Measurements from ENCODE around the gene MBD2. TPM values are rescaled to one million over a fixed set of nuclear protein-coding genes. Genes with fewer than 3 reads are reported as not detected.
A peak's percentile ranks its signal among the peaks of the same experiment; 100 is the strongest.

MBD2 gene
- total and polyA plus RNA-seq, 4 donors, result 9.2 to 16.2 (median 11.4) TPM

DNA sequence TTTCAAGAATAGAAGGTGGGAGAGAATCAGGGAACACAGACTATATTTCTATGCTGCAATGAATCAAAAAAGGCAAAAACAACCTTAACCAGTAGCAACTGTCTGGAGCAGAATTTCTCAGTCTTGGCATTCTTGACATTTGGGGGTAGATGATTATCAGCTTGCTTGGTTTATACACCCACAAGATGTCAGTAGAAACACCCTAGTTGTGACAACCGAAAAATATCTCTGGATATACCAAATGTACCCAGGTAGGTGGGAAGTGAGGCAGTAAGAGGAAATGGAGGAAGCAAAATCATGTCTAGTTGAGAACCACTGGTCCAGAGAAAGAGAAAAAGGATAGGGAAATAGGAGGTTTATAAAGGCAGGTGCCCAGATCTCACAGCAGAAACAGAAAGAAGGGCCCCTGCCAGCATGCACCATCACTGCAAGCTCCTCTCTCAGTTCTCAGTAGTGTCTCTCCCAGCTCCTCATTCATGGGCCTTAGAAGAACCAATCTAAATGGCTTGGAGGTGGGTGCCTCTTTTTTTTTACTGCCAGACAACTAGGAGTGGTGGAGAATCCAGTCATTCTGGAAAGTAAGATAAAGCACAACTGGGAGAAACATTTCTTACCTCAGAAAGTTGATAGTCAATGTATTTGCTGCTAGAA, 50.4 kb downstream of the MBD2 start:
- TF ChIP-seq EGR1 (IDR thresholded peaks at IDR 0.05; ENCODE audit: low read depth in 2 of 2) (no peak), GABPA (IDR thresholded peaks at IDR 0.05 in 1 of 2, conservative IDR thresholded peaks at IDR 0.05 in 1 of 2) (no peak), JUND (IDR thresholded peaks at IDR 0.05) (no peak), MAX (IDR thresholded peaks at IDR 0.05) (no peak)
- H3K4me3 ChIP-seq (ENCODE audit: low read depth in 1 of 3, low read length in 3 of 3), result no peak overlapping the region
- H3K4me1 ChIP-seq (ENCODE audit: control insufficient read depth in 4 of 4, insufficient read depth in 4 of 4, low read length in 3 of 4), result peaks cover 0 to 4% (median 3%) of the 10 kb centered on the region in 4 donors
- H3K36me3 ChIP-seq (ENCODE audit: control insufficient read depth in 4 of 4, insufficient read depth in 3 of 4, low read depth in 1 of 4, low read length in 3 of 4), result no peaks in the 10 kb centered on the region
- H3K27me3 ChIP-seq (ENCODE audit: control insufficient read depth in 4 of 4, insufficient read depth in 4 of 4, low read length in 3 of 4), result no peaks in the 10 kb centered on the region
- DNase-seq (ENCODE audit: low spot score), result no peak
- 83% methylated on average over 1 of the region's 1 CpG for WGBS
- peak overlapping the region in 1 of 2 donors; percentile 35 for H3K9ac ChIP-seq (ENCODE audit: low read depth in 1 of 2, low read length in 2 of 2)
- H3K27ac ChIP-seq (ENCODE audit: low read depth in 1 of 2, low read length in 2 of 2), result no peak overlapping the region
- H3K9me3 ChIP-seq (ENCODE audit: control insufficient read depth in 4 of 4, low read length in 3 of 4), result no peaks in the 10 kb centered on the region

DNA sequence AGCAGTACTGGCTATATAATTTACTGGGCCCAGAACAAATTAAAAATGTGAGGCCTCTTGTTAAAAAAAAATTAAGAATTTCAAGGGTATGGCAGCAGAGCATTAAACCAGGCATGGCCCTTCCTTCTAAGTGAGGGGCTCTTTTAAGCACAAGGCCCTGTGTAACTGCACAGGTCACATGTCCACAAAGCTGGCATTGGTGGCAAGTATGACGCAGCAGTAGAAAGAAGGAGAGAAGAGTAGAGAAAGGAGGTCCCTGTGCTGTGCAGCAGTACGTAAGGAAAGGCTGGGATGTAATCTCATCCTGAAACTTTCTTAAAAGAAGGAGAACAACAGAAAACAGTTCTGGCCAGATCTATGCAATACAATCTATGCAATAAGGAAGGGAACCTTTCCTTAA, 51.2 kb downstream of the MBD2 start:
- H3K27ac ChIP-seq (ENCODE audit: low read depth in 1 of 2, low read length in 2 of 2), result no peak overlapping the region
- H3K36me3 ChIP-seq (ENCODE audit: control insufficient read depth in 4 of 4, insufficient read depth in 3 of 4, low read depth in 1 of 4, low read length in 3 of 4), result no peaks in the 10 kb centered on the region
- peaks cover 0 to 4% (median 2%) of the 10 kb centered on the region in 4 donors for H3K4me1 ChIP-seq (ENCODE audit: control insufficient read depth in 4 of 4, insufficient read depth in 4 of 4, low read length in 3 of 4)
- H3K4me3 ChIP-seq (ENCODE audit: low read depth in 1 of 3, low read length in 3 of 3), result no peak overlapping the region
- no peaks in the 10 kb centered on the region for H3K9me3 ChIP-seq (ENCODE audit: control insufficient read depth in 4 of 4, low read length in 3 of 4)
- no peak for DNase-seq (ENCODE audit: low spot score)
- 95% methylated on average over 2 of the region's 2 CpGs for WGBS
- TF ChIP-seq TAF1 (conservative IDR thresholded peaks at IDR 0.05) (no peak), HNF4G (IDR thresholded peaks at IDR 0.05) (no peak), RAD21 (IDR thresholded peaks at IDR 0.05) (no peak), GABPA (IDR thresholded peaks at IDR 0.05 in 1 of 2, conservative IDR thresholded peaks at IDR 0.05 in 1 of 2) (no peak), JUND (IDR thresholded peaks at IDR 0.05) (no peak), FOXA2 (IDR thresholded peaks at IDR 0.05) (no peak), HNF4A (conservative IDR thresholded peaks at IDR 0.05) (no peak), FOXA1 (IDR thresholded peaks at IDR 0.05) (no peak), YY1 (IDR thresholded peaks at IDR 0.05) (no peak), EGR1 (IDR thresholded peaks at IDR 0.05; ENCODE audit: low read depth in 2 of 2) (no peak), NR2F2 (IDR thresholded peaks at IDR 0.05) (no peak)
- TF ChIP-seq, protein P1, sequence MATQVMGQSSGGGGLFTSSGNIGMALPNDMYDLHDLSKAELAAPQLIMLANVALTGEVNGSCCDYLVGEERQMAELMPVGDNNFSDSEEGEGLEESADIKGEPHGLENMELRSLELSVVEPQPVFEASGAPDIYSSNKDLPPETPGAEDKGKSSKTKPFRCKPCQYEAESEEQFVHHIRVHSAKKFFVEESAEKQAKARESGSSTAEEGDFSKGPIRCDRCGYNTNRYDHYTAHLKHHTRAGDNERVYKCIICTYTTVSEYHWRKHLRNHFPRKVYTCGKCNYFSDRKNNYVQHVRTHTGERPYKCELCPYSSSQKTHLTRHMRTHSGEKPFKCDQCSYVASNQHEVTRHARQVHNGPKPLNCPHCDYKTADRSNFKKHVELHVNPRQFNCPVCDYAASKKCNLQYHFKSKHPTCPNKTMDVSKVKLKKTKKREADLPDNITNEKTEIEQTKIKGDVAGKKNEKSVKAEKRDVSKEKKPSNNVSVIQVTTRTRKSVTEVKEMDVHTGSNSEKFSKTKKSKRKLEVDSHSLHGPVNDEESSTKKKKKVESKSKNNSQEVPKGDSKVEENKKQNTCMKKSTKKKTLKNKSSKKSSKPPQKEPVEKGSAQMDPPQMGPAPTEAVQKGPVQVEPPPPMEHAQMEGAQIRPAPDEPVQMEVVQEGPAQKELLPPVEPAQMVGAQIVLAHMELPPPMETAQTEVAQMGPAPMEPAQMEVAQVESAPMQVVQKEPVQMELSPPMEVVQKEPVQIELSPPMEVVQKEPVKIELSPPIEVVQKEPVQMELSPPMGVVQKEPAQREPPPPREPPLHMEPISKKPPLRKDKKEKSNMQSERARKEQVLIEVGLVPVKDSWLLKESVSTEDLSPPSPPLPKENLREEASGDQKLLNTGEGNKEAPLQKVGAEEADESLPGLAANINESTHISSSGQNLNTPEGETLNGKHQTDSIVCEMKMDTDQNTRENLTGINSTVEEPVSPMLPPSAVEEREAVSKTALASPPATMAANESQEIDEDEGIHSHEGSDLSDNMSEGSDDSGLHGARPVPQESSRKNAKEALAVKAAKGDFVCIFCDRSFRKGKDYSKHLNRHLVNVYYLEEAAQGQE (IDR thresholded peaks at IDR 0.05), result no peak
- TF ChIP-seq, protein P2, sequence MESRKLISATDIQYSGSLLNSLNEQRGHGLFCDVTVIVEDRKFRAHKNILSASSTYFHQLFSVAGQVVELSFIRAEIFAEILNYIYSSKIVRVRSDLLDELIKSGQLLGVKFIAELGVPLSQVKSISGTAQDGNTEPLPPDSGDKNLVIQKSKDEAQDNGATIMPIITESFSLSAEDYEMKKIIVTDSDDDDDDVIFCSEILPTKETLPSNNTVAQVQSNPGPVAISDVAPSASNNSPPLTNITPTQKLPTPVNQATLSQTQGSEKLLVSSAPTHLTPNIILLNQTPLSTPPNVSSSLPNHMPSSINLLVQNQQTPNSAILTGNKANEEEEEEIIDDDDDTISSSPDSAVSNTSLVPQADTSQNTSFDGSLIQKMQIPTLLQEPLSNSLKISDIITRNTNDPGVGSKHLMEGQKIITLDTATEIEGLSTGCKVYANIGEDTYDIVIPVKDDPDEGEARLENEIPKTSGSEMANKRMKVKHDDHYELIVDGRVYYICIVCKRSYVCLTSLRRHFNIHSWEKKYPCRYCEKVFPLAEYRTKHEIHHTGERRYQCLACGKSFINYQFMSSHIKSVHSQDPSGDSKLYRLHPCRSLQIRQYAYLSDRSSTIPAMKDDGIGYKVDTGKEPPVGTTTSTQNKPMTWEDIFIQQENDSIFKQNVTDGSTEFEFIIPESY (IDR thresholded peaks at IDR 0.05), result no peak
- TF ChIP-seq, protein P3, sequence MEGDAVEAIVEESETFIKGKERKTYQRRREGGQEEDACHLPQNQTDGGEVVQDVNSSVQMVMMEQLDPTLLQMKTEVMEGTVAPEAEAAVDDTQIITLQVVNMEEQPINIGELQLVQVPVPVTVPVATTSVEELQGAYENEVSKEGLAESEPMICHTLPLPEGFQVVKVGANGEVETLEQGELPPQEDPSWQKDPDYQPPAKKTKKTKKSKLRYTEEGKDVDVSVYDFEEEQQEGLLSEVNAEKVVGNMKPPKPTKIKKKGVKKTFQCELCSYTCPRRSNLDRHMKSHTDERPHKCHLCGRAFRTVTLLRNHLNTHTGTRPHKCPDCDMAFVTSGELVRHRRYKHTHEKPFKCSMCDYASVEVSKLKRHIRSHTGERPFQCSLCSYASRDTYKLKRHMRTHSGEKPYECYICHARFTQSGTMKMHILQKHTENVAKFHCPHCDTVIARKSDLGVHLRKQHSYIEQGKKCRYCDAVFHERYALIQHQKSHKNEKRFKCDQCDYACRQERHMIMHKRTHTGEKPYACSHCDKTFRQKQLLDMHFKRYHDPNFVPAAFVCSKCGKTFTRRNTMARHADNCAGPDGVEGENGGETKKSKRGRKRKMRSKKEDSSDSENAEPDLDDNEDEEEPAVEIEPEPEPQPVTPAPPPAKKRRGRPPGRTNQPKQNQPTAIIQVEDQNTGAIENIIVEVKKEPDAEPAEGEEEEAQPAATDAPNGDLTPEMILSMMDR (IDR thresholded peaks at IDR 0.05; ENCODE audit: low read depth, low read length, missing input control), result no peak
- TF ChIP-seq, protein P4, sequence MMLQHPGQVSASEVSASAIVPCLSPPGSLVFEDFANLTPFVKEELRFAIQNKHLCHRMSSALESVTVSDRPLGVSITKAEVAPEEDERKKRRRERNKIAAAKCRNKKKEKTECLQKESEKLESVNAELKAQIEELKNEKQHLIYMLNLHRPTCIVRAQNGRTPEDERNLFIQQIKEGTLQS (IDR thresholded peaks at IDR 0.05), result no peak
- H3K9ac ChIP-seq (ENCODE audit: low read depth in 1 of 2, low read length in 2 of 2), result no peak overlapping the region
- no peaks in the 10 kb centered on the region for H3K27me3 ChIP-seq (ENCODE audit: control insufficient read depth in 4 of 4, insufficient read depth in 4 of 4, low read length in 3 of 4)

Measured in liver (tissue), 9 donors.